Transverse colon (tissue), 4 donors: ENCODE data around the gene P3H4. TPM values are rescaled to one million over a fixed set of nuclear protein-coding genes. Genes with fewer than 3 reads are reported as not detected.
A peak's percentile ranks its signal among the peaks of the same experiment; 100 is the strongest.

Source experiments
- DNase-seq: peaks from one replicate; pipeline ENCODE4 v3.0.0-alpha.2; 2019
- H3K27ac ChIP-seq, 4 donors: fragments of 200-600 bp; sonication (generic); 2 replicates each; pipeline ENCODE4 v1.5.1; 2016 to 2018; ENCODE audit warnings: inconsistent platforms in 4 of 4
- H3K27me3 ChIP-seq: fragments of 200-600 bp; sonication (generic); 2 replicates; pipeline ENCODE4 v1.5.1; 2017; ENCODE audit warnings: inconsistent platforms
- H3K36me3 ChIP-seq, 4 donors: fragments of 200-600 bp; sonication (generic); 2 replicates each; pipeline ENCODE4 v1.5.1; 2017 to 2019; ENCODE audit warnings: inconsistent platforms in 4 of 4
- H3K4me1 ChIP-seq, 4 donors: fragments of 200-600 bp; sonication (generic); 2 replicates each; pipeline ENCODE4 v1.5.1; 2017 to 2020; ENCODE audit warnings: inconsistent platforms in 4 of 4
- H3K4me3 ChIP-seq, 4 donors: fragments of 200-600 bp; sonication (generic); 1 replicate in 1 of 4; 2 replicates in 3 of 4; pipeline versions ENCODE4 v1.5.1 to v1.6.1; 2017 to 2019; ENCODE audit warnings: inconsistent platforms in 4 of 4
- H3K9me3 ChIP-seq, 2 donors: fragments of 200-600 bp; sonication (generic); 2 replicates each; pipeline ENCODE4 v1.5.1; 2017 to 2019; ENCODE audit warnings: inconsistent platforms in 2 of 2
- CTCF ChIP-seq, 5 experiments: fragments of 200-600 bp in 3 of 5; fragments of 450-650 bp in 2 of 5; sonication (generic) in 3 of 5; IDR thresholded peaks; 1 replicate in 2 of 5; 2 replicates in 3 of 5; pipeline ENCODE4 v1.5.1; 2016 to 2017; ENCODE audit warnings: antibody characterized with exemption in 5 of 5, inconsistent platforms in 3 of 5, mild to moderate bottlenecking in 2 of 5, moderate library complexity in 1 of 5
- EP300 ChIP-seq: sonication (generic); formaldehyde crosslinking; IDR thresholded peaks from one replicate; pipeline ENCODE4 v1.6.1; 2017; ENCODE audit warnings: antibody characterized with exemption, low read depth
- POLR2A ChIP-seq: fragments of 450-650 bp; IDR thresholded peaks from one replicate; pipeline ENCODE4 v1.6.1; 2016; ENCODE audit warnings: antibody characterized with exemption, mild to moderate bottlenecking, moderate library complexity
- POLR2AphosphoS5 ChIP-seq, 3 donors: sonication (generic); formaldehyde crosslinking; IDR thresholded peaks; one replicate each; pipeline ENCODE4 v1.6.1; 2016; ENCODE audit warnings: antibody characterized with exemption in 3 of 3
- WGBS, 2 donors: methylation state at CpG; one replicate each; pipeline ENCODE4 v1.1.5; 2018; ENCODE audit warnings: low coverage in 1 of 2; 5-methylcytosine and 5-hydroxymethylcytosine counted together
- in situ Hi-C, 4 donors: fragments of 200-750 bp; cut with MboI; loops; one replicate each; pipeline versions ENCODE4 v1.15.0 to v1.15.1; 2017; ENCODE audit warnings: low sequenced_read_pairs in 3 of 4, low pct_ligation_motif_present in 1 of 4, low pct_unique_long_range_greater_than_20kb in 1 of 4
- intact Hi-C: fragments of 100-400 bp; cut with DNase I; formaldehyde crosslinking; loops from one replicate; pipeline ENCODE4 v1.15.1; 2023; ENCODE audit warnings: low total_unique reads
- total RNA-seq, 4 donors: library from RNA; depleted of rRNA; stranded (reverse); fragments of >200 nt; gene quantifications; one replicate each; pipeline ENCODE4 v1.1.0, GENCODE V29; 2016

P3H4 gene
- total RNA-seq, 4 donors from 2014 or later, result 18.7 to 39.6 (median 22.5) TPM

- Histone ChIP-seq H3K4me1 (peaks cover 23 to 48% (median 34%) of the 10 kb centered on the region in 4 donors), H3K9me3 (no peaks in the 10 kb centered on the region), H3K4me3 (no peak overlapping the region), H3K27ac (no peak overlapping the region), H3K27me3 (no peaks in the 10 kb centered on the region), H3K36me3 (no peaks in the 10 kb centered on the region)
- intact Hi-C loops (no loop called here), in situ Hi-C loops (no loop called here)
- 74 to 91% methylated on average over 3 to 10 of the region's 10 CpGs for WGBS, 2 donors
- no peak for TF ChIP-seq POLR2AphosphoS5 (IDR thresholded peaks at IDR 0.05)
- TF ChIP-seq POLR2A, result no peak
- no peak for TF ChIP-seq CTCF (IDR thresholded peaks at IDR 0.05)
- TF ChIP-seq EP300, result no peak
- no peak for DNase-seq
Measured at GRCh38 chr17:41796121-41796895, 15.4 kb downstream of the P3H4 start.

GRCh38 chr17:41794540-41794975, 17.2 kb downstream of the P3H4 start:
- H3K4me1 ChIP-seq, result peaks cover 15 to 33% (median 22%) of the 10 kb centered on the region in 4 donors
- no peak for DNase-seq
- no peaks in the 10 kb centered on the region for H3K27me3 ChIP-seq
- in situ Hi-C loops (no loop called here), intact Hi-C loops (no loop called here)
- no peak overlapping the region for H3K4me3 ChIP-seq
- H3K36me3 ChIP-seq, result no peaks in the 10 kb centered on the region
- H3K9me3 ChIP-seq, result no peaks in the 10 kb centered on the region
- peak overlapping the region; percentile 76 to 82 (median 81) for H3K27ac ChIP-seq
- no peak for TF ChIP-seq POLR2A
- TF ChIP-seq EP300, result no peak
- 78 to 86% methylated on average over 4 to 5 of the region's 5 CpGs for WGBS, 2 donors

GRCh38 chr17:41793784-41794539, 17.8 kb downstream of the P3H4 start:
- no peak for DNase-seq
- TF ChIP-seq POLR2AphosphoS5 (IDR thresholded peaks at IDR 0.05), result no peak
- no peak for TF ChIP-seq CTCF (IDR thresholded peaks at IDR 0.05)
- no peak for TF ChIP-seq POLR2A
- no peak for TF ChIP-seq EP300
- 54 to 69% methylated on average over 6 to 12 of the region's 14 CpGs for WGBS, 2 donors

GRCh38 chr17:41792845-41793783, 18.6 kb downstream of the P3H4 start:
- intact Hi-C loops (no loop called here), in situ Hi-C loops (no loop called here)
- WGBS, 2 donors, result 34 to 40% methylated on average over 2 to 22 of the region's 22 CpGs
- peak; percentile 81 for DNase-seq
- H3K4me1 ChIP-seq, result peaks cover 15 to 33% (median 22%) of the 10 kb centered on the region in 4 donors
- TF ChIP-seq CTCF (IDR thresholded peaks at IDR 0.05), result no peak
- peak in 2 of 3 donors; percentile 48 to 72 for TF ChIP-seq POLR2AphosphoS5 (IDR thresholded peaks at IDR 0.05)
- TF ChIP-seq POLR2A, result peak; percentile 65
- no peak for TF ChIP-seq EP300
- H3K27ac ChIP-seq, result peak overlapping the region; percentile 76 to 82 (median 81)
- no peaks in the 10 kb centered on the region for H3K36me3 ChIP-seq
- peak overlapping the region in 1 of 4 donors; percentile 1 for H3K4me3 ChIP-seq
- H3K9me3 ChIP-seq, result no peaks in the 10 kb centered on the region
- H3K27me3 ChIP-seq, result no peaks in the 10 kb centered on the region

More at GRCh38 chr17:41793784-41794539, 17.8 kb downstream of the P3H4 start:
- no peaks in the 10 kb centered on the region for H3K9me3 ChIP-seq
- intact Hi-C loops (no loop called here), in situ Hi-C loops (no loop called here)
- H3K4me1 ChIP-seq, result peaks cover 15 to 33% (median 22%) of the 10 kb centered on the region in 4 donors
- peak overlapping the region in 1 of 4 donors; percentile 1 for H3K4me3 ChIP-seq
- H3K27ac ChIP-seq, result peak overlapping the region; percentile 76 to 82 (median 81)
- no peaks in the 10 kb centered on the region for H3K27me3 ChIP-seq
- H3K36me3 ChIP-seq, result no peaks in the 10 kb centered on the region
